Choroid plexus epithelial cell (primary cell): ENCODE measurements around the gene AMN.
A peak's percentile ranks its signal among the peaks of the same experiment; 100 is the strongest.
"Not testable (repeated sequence)": the region's sequence is repeated elsewhere in the genome, so short reads cannot be mapped to it uniquely, and the experiment has no call there.

Experiments used
- DNase-seq: peaks from one replicate; pipeline ENCODE4 v3.0.0-alpha.2; 2010; ENCODE audit warnings: low read depth
- H3K4me3 ChIP-seq: 2 replicates; pipeline ENCODE4 v1.5.1; 2011; ENCODE audit warnings: low read depth, mild to moderate bottlenecking, control low read depth, low read length, moderate library complexity
- TF ChIP-seq, protein P1 (sequence below): conservative IDR thresholded peaks from 2 replicates; pipeline ENCODE4 v1.5.1; 2011; ENCODE audit warnings: low read depth, mild to moderate bottlenecking, control low read depth, inconsistent platforms, low read length, moderate library complexity

The AMN gene

DNA sequence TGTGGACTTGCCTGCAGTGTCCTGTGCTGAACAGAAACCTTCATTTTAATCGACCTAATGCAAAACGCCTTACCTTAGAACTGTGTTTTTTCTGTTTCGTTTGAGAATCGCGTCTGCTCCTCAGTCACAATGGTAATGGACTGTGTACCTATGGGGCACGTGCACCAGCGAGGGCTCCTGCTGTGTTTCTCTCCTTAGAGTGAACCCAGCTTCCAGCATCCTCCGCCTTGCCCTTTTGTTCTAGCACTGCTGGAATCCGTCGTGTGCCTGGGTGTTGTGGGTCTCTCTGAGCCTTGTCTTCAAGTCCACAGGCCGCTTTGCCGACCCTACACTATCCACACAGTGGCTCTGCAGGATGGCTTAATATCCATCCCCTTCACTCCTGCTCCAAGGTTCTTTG is 3.6 kb downstream of the AMN start:
- TF ChIP-seq, protein P1, sequence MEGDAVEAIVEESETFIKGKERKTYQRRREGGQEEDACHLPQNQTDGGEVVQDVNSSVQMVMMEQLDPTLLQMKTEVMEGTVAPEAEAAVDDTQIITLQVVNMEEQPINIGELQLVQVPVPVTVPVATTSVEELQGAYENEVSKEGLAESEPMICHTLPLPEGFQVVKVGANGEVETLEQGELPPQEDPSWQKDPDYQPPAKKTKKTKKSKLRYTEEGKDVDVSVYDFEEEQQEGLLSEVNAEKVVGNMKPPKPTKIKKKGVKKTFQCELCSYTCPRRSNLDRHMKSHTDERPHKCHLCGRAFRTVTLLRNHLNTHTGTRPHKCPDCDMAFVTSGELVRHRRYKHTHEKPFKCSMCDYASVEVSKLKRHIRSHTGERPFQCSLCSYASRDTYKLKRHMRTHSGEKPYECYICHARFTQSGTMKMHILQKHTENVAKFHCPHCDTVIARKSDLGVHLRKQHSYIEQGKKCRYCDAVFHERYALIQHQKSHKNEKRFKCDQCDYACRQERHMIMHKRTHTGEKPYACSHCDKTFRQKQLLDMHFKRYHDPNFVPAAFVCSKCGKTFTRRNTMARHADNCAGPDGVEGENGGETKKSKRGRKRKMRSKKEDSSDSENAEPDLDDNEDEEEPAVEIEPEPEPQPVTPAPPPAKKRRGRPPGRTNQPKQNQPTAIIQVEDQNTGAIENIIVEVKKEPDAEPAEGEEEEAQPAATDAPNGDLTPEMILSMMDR = no peak

DNA sequence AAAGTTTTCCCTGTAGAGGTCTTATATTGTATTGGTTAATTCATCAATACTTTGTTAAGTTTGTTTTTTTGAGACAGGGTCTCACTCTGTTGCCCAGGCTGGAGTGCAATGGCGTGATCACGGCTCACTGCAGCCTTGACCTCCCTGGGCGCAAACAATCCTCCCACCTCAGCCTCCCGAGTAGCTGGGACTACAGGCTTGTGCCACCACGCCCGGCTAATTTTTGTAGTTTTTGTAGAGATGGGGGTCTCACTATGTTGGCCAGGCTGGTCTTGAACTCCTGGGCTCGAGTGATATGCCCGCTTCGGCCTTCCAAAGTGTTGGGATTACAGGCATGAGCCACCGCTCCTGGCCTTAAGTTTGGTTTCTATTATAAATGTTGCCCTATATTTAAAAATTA is 4.4 kb downstream of the AMN start:
- DNase-seq, H3K4me3 ChIP-seq: not testable (repeated sequence)

More for the DNA sequence above, 3.6 kb downstream of the AMN start:
- no peak for DNase-seq
- H3K4me3 ChIP-seq = no peak overlapping the region

DNA sequence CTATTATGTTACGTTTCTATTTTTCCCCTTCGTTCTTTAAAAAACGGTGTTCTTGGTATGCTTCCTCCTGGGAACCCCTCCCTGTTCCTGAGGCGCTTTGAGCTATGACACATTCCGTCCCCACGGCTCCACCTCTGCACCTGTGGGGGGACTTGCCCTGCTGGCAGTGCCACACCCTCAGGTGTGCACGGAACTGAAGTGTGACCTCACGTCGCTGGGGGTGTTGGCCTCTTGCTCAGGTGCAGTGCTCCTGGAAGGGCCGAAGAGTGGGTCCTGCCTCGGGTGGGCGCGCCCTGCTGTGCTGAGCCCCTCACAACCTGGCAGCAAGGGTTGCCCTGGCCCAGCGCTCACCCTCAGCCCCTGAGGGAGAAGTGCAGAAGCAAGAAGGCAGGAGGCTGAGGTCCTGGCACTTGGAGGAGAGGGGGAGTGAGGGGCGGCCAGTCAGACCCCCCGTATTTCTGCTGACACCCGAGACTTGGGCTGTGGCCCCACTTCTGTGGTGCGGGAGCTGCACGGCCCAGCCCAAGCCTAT is 4.9 kb downstream of the AMN start:
- TF ChIP-seq, protein P1 = no peak
- no peak overlapping the region for H3K4me3 ChIP-seq
- DNase-seq = no peak

DNA sequence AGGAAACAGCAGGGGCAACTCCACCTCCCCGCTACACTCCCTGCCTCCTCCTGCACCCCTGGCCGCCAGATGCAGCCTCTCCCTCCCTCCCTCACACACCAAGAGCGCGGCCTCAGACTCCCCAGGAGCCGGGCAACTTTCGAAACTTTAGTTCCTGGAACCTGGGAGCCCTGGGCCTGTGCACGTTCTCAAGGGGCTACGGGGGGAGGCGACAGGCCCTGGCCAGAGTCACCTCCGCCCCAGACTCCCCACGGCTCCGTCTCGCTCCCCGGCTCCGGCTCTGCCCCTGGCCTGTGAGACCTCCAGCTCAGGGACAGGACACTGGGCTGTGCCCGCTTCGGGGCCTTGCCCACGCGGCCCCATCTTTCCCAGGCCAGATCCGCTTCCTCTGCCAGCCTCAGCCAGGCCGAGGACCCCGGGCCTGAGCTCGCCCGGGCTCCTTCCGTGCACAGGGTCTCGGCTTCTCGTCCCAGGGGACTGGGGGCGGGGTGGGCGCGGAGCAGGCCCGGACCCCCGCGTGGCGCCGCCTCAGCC is 5.5 kb downstream of the AMN start:
- peak overlapping the region; percentile 48 for H3K4me3 ChIP-seq
- TF ChIP-seq, protein P1 = no peak
- peak; percentile 22 for DNase-seq

DNA sequence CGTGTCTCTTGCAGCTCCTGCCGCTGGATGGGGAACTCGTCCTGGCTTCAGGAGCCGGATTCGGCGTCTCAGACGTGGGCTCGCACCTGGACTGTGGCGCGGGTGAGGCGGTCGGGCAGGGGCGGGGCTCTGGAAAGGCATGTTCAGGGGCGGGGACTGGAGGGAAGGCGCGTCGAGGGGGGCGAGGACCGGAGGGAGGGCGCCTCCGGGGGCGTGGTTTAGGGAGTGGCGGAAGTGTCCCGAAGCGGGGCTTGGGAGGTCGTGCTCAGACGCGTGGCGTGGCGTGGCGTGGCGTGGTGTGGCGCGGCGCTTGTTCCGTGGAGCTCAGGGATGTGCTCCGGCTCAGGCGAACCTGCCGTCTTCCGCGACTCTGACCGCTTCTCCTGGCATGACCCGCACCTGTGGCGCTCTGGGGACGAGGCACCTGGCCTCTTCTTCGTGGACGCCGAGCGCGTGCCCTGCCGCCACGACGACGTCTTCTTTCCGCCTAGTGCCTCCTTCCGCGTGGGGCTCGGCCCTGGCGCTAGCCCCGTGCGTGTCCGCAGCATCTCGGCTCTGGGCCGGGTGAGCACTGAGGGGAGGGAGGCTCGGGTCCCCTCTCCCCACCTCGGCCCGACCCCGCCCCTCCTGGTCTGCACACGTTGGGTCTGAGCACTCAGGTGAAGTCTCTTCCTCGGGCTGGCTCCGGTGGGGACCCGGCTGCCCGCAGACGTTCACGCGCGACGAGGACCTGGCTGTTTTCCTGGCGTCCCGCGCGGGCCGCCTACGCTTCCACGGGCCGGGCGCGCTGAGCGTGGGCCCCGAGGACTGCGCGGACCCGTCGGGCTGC is 6.2 kb downstream of the AMN start:
- TF ChIP-seq, protein P1 = no peak
- peak overlapping the region; percentile 48 for H3K4me3 ChIP-seq
- DNase-seq = peak; percentile 39

DNA sequence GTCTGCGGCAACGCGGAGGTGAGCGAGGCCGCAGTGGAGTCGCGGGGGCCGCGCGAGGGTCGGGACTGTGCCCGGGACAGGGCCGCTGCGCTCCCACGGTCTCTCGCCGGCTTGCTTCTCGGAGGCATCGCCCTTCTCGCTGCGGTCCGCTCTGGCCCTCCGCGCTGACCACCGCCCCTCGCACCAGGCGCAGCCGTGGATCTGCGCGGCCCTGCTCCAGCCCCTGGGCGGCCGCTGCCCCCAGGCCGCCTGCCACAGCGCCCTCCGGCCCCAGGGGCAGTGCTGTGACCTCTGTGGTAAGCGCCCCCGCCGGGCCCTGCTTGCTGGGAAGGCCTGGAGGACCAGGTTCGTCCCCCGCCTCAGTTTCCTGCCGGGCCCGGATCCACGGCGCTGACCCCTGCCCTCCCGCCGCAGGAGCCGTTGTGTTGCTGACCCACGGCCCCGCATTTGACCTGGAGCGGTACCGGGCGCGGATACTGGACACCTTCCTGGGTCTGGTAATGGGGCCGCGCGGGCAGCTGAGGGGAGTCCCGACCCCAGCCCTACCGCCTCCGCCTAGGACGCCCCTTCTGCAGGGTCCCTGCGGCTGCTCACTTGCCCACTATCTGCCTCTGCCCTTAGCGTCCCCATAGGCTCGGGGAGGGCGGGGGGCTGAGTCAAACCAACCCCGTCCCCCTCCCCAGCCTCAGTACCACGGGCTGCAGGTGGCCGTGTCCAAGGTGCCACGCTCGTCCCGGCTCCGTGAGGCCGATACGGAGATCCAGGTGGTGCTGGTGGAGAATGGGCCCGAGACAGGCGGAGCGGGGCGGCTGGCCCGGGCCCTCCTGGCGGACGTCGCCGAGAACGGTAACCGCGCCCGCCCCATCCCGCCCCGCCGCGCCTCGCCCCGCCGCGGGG is 7.0 kb downstream of the AMN start:
- H3K4me3 ChIP-seq = peak overlapping the region; percentile 48
- no peak for DNase-seq
- TF ChIP-seq, protein P1 = no peak

DNA sequence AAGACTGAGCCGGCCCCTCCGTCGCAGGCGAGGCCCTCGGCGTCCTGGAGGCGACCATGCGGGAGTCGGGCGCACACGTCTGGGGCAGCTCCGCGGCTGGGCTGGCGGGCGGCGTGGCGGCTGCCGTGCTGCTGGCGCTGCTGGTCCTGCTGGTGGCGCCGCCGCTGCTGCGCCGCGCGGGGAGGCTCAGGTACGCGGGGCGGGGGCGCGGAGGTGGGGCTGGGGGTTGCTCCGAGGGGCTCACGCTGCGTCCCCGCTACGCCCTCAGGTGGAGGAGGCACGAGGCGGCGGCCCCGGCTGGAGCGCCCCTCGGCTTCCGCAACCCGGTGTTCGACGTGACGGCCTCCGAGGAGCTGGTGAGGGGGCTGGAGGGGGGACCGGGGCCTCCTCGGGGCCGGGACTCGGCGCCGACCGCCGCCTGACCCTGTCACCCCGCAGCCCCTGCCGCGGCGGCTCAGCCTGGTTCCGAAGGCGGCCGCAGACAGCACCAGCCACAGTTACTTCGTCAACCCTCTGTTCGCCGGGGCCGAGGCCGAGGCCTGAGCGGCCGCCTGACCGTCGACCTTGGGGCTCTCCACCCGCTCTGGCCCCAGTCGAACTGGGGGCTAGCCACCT is 7.8 kb downstream of the AMN start:
- no peak for DNase-seq
- TF ChIP-seq, protein P1 = no peak
- H3K4me3 ChIP-seq = no peak overlapping the region
